T-helper 2 cell treated with Interferon-gamma antibody and Interleukin-4, amounts not matched to agents 5 μg/mL and 100 μg/mL, for 36 hours (primary cell): ENCODE results near the gene ZCCHC8.
"Not testable (repeated sequence)": the region's sequence is repeated elsewhere in the genome, so short reads cannot be mapped to it uniquely, and the experiment has no call there.

Source experiments
- DNase-seq: peaks from one replicate; pipeline ENCODE4 v3.0.0; 2021; ENCODE audit warnings: low spot score
- H3K27ac Mint-ChIP-seq: one replicate; pipeline ENCODE4 v1.8.0; 2021; ENCODE audit warnings: mild to moderate bottlenecking, mixed read lengths
- H3K27me3 Mint-ChIP-seq: one replicate; pipeline ENCODE4 v1.8.0; 2021; ENCODE audit warnings: low read depth, mixed read lengths
- H3K36me3 Mint-ChIP-seq: one replicate; pipeline ENCODE4 v1.8.0; 2021; ENCODE audit warnings: low read depth, mixed read lengths
- H3K4me1 Mint-ChIP-seq: one replicate; pipeline ENCODE4 v1.8.0; 2021; ENCODE audit warnings: low read depth, mixed read lengths
- H3K4me3 Mint-ChIP-seq: one replicate; pipeline ENCODE4 v1.8.0; 2022; ENCODE audit warnings: mild to moderate bottlenecking, moderate library complexity, mixed read lengths
- H3K9me3 Mint-ChIP-seq: one replicate; pipeline ENCODE4 v1.8.0; 2021; ENCODE audit warnings: mixed read lengths

Gene ZCCHC8

GRCh38 chr12:122501489-122501989 is 807 bp upstream of the ZCCHC8 start:
- peak overlapping the region; percentile 99 for H3K4me3 Mint-ChIP-seq
- no peak for DNase-seq
- H3K27ac Mint-ChIP-seq, result peak overlapping the region; percentile 96
- peaks cover 25% of the 10 kb centered on the region for H3K4me1 Mint-ChIP-seq
- no peaks in the 10 kb centered on the region for H3K9me3 Mint-ChIP-seq
- no peaks in the 10 kb centered on the region for H3K27me3 Mint-ChIP-seq
- peaks cover 53% of the 10 kb centered on the region for H3K36me3 Mint-ChIP-seq

DNA sequence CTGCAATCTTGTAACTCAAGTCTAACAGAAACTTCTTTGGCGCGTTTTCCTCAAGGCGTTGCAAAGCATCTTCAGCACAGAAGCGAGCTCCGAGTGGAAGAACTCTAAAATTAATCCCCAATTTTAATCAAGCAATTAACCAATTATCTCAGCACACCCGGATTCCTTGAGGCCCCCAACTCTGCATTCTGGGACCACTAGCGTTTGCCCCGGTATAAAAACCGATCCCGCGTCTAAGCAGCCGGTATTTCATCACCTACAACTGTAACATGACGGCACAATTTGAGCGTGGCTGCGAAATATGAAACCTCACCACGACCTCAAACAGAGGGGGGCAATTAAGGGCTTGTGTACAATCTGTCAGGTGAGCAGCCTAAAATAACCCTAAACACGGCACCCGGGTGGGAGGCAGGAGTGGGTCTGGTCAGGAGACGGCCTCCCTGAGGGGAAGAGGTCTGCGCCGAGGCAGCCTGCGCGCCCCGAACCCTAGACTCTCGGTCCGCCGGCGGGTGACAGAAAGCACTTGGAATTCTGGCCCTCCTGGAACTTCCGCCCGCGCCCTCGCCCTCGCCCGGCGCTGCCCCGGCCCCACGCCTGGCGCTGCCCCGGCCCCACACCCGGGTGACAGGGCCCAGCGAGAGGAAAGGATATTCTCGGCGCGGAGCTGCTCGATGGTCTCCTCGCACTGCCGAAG is 594 bp downstream of the ZCCHC8 start:
- H3K27ac Mint-ChIP-seq, result peak overlapping the region; percentile 96
- H3K4me1 Mint-ChIP-seq, result peaks cover 28% of the 10 kb centered on the region
- peak overlapping the region; percentile 99 for H3K4me3 Mint-ChIP-seq
- no peaks in the 10 kb centered on the region for H3K9me3 Mint-ChIP-seq
- DNase-seq, result peak; percentile 42
- H3K36me3 Mint-ChIP-seq, result peaks cover 47% of the 10 kb centered on the region
- H3K27me3 Mint-ChIP-seq, result no peaks in the 10 kb centered on the region

- no peak for DNase-seq
- H3K4me3 Mint-ChIP-seq, result no peak overlapping the region
- peaks cover 22% of the 10 kb centered on the region for H3K4me1 Mint-ChIP-seq
- H3K9me3 Mint-ChIP-seq, result no peaks in the 10 kb centered on the region
- no peaks in the 10 kb centered on the region for H3K27me3 Mint-ChIP-seq
- peak overlapping the region; percentile 57 for H3K27ac Mint-ChIP-seq
- H3K36me3 Mint-ChIP-seq, result peaks cover 46% of the 10 kb centered on the region
These were observed 5.5 kb downstream of the ZCCHC8 start for GRCh38 chr12:122495258-122495657.

GRCh38 chr12:122493222-122493621 is 7.5 kb downstream of the ZCCHC8 start:
- not testable (repeated sequence) for DNase-seq, H3K27me3 Mint-ChIP-seq, H3K9me3 Mint-ChIP-seq, H3K4me3 Mint-ChIP-seq, H3K27ac Mint-ChIP-seq
- H3K4me1 Mint-ChIP-seq, result peaks cover 13% of the 10 kb centered on the region
- peaks cover 46% of the 10 kb centered on the region for H3K36me3 Mint-ChIP-seq

- H3K9me3 Mint-ChIP-seq, result no peaks in the 10 kb centered on the region
- no peak overlapping the region for H3K27ac Mint-ChIP-seq
- H3K36me3 Mint-ChIP-seq, result peaks cover 48% of the 10 kb centered on the region
- no peak overlapping the region for H3K4me3 Mint-ChIP-seq
- no peak for DNase-seq
- no peaks in the 10 kb centered on the region for H3K27me3 Mint-ChIP-seq
- peaks cover 13% of the 10 kb centered on the region for H3K4me1 Mint-ChIP-seq
These were observed 8.7 kb downstream of the ZCCHC8 start for GRCh38 chr12:122491991-122492390.

DNA sequence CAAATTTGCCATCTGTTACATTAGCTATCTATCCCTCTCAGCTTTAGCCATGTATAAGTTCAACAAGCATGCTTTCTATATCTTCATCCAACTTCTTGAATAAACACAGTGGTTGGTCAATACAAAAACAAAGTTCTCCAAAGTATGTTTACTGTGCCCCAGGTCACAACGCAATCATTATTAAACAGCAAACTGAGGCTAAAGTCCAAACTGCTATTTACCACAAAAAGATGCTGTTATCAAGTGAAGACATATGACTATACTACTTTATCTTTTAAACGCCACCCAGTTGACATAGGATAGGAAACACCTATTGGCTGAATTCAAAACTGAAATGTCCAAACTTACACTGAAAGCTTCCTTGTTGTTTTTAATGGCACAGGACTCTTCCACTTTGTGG is 11.7 kb downstream of the ZCCHC8 start:
- Mint-ChIP-seq H3K4me1 (peaks cover 10% of the 10 kb centered on the region), H3K27me3 (no peaks in the 10 kb centered on the region), H3K27ac (no peak overlapping the region), H3K9me3 (no peaks in the 10 kb centered on the region), H3K36me3 (peaks cover 54% of the 10 kb centered on the region), H3K4me3 (no peak overlapping the region)
- DNase-seq, result no peak

GRCh38 chr12:122487807-122488206 is 12.9 kb downstream of the ZCCHC8 start:
- not testable (repeated sequence) for DNase-seq, H3K4me3 Mint-ChIP-seq, H3K9me3 Mint-ChIP-seq, H3K27me3 Mint-ChIP-seq, H3K27ac Mint-ChIP-seq
- Mint-ChIP-seq H3K36me3 (peaks cover 63% of the 10 kb centered on the region), H3K4me1 (peaks cover 10% of the 10 kb centered on the region)

- no peaks in the 10 kb centered on the region for H3K9me3 Mint-ChIP-seq
- H3K27me3 Mint-ChIP-seq, result no peaks in the 10 kb centered on the region
- H3K36me3 Mint-ChIP-seq, result peaks cover 60% of the 10 kb centered on the region
- no peak overlapping the region for H3K27ac Mint-ChIP-seq
- H3K4me3 Mint-ChIP-seq, result no peak overlapping the region
- DNase-seq, result no peak
- peaks cover 7% of the 10 kb centered on the region for H3K4me1 Mint-ChIP-seq
These were observed 13.8 kb downstream of the ZCCHC8 start for GRCh38 chr12:122486805-122487426.

DNA sequence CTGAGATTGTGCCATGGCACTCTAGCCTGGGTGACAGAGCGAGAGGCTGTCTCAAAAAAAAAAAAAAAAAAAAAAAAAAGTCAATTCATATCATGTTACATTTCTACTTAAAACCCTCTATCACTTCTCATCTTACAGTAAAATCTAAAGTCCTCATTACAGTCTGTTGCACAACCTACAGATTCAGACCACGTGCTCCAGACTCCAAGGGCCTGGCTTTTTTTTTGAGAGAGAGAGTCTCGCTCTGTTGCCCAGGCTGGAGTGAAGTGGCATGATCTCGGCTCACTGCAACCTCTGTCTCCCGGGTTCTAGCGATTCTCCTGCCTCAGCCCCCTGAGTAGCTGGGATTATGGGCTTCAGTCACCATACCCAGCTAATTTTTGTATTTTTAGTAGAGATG is 14.4 kb downstream of the ZCCHC8 start:
- H3K4me1 Mint-ChIP-seq, H3K4me3 Mint-ChIP-seq, H3K27ac Mint-ChIP-seq, H3K27me3 Mint-ChIP-seq, H3K9me3 Mint-ChIP-seq, DNase-seq: not testable (repeated sequence)
- H3K36me3 Mint-ChIP-seq, result peaks cover 61% of the 10 kb centered on the region

GRCh38 chr12:122484385-122484784 is 16.3 kb downstream of the ZCCHC8 start:
- H3K36me3 Mint-ChIP-seq, result peaks cover 61% of the 10 kb centered on the region
- H3K4me1 Mint-ChIP-seq, H3K4me3 Mint-ChIP-seq, DNase-seq, H3K27me3 Mint-ChIP-seq, H3K9me3 Mint-ChIP-seq, H3K27ac Mint-ChIP-seq: not testable (repeated sequence)

DNA sequence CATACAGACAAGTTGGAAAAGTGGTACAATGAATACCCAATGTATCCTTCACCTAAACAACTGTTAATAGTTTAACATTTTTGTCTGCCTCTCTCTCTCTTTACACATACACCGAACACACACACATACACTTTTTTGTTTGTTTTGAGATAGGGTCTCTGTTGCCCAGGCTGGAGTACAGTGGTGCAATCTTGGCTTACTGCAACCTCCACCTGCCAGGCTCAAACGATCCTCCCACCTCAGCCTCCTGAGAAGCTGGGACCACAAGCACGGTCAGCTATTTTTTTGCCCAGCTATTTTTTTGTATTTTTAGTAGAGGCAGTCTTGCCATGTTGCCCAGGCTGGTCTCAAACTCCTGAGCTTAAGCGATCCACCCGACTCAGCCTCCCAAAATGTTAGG is 16.8 kb downstream of the ZCCHC8 start:
- Mint-ChIP-seq H3K4me1 (peaks cover 3% of the 10 kb centered on the region), H3K9me3 (no peaks in the 10 kb centered on the region), H3K4me3 (no peak overlapping the region), H3K27ac (no peak overlapping the region), H3K36me3 (peaks cover 59% of the 10 kb centered on the region), H3K27me3 (no peaks in the 10 kb centered on the region)
- DNase-seq, result no peak

GRCh38 chr12:122481861-122482260 is 18.9 kb downstream of the ZCCHC8 start:
- Mint-ChIP-seq H3K9me3 (no peaks in the 10 kb centered on the region), H3K4me1 (peaks cover 3% of the 10 kb centered on the region), H3K4me3 (no peak overlapping the region), H3K27me3 (no peaks in the 10 kb centered on the region), H3K36me3 (peaks cover 61% of the 10 kb centered on the region), H3K27ac (no peak overlapping the region)
- DNase-seq, result no peak

DNA sequence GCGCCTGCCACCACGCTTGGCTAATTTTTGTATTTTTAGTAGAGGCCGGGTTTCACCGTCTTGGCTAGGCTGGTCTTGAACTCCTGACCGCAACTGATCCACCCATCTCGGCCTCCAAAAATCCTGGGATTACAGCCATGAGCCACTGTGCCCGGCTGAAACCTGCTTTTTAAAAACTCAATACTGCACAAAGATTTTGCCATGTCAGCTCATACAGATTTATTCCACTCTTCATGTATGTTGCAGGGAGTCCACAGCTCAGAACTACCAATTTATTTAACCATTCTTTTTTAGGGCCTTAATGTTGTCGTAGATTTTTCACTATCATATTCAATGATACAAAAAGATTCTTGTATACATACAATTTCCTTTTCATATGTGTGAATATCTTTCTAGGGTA is 20.0 kb downstream of the ZCCHC8 start:
- H3K27ac Mint-ChIP-seq, result no peak overlapping the region
- no peaks in the 10 kb centered on the region for H3K9me3 Mint-ChIP-seq
- peaks cover 5% of the 10 kb centered on the region for H3K4me1 Mint-ChIP-seq
- H3K36me3 Mint-ChIP-seq, result peaks cover 64% of the 10 kb centered on the region
- H3K4me3 Mint-ChIP-seq, result no peak overlapping the region
- H3K27me3 Mint-ChIP-seq, result no peaks in the 10 kb centered on the region
- DNase-seq, result no peak

GRCh38 chr12:122474324-122474716 is 26.4 kb downstream of the ZCCHC8 start:
- no peaks in the 10 kb centered on the region for H3K9me3 Mint-ChIP-seq
- H3K36me3 Mint-ChIP-seq, result peaks cover 58% of the 10 kb centered on the region
- peaks cover 19% of the 10 kb centered on the region for H3K4me1 Mint-ChIP-seq
- H3K27ac Mint-ChIP-seq, result no peak overlapping the region
- no peaks in the 10 kb centered on the region for H3K27me3 Mint-ChIP-seq
- peak overlapping the region; percentile 36 for H3K4me3 Mint-ChIP-seq
- DNase-seq, result no peak
